Neural crest cell (in vitro differentiated cells): ENCODE data around the gene DUSP6. TPM values are rescaled to one million over a fixed set of nuclear protein-coding genes. Genes with fewer than 3 reads are reported as not detected.

ENCODE experiments used
- DNase-seq: peaks from one replicate; pipeline ENCODE4 v3.0.0; 2021; ENCODE audit warnings: low read depth, mixed read lengths, low spot score
- H3K27ac Mint-ChIP-seq: one replicate; pipeline ENCODE4 v1.8.0; 2021; ENCODE audit warnings: mild to moderate bottlenecking, mixed read lengths; ENCODE audit not compliant: unreplicated experiment
- H3K27me3 Mint-ChIP-seq: 2 replicates; pipeline ENCODE4 v1.8.0; 2021; ENCODE audit warnings: low read depth, mild to moderate bottlenecking, mixed read lengths
- H3K36me3 Mint-ChIP-seq: 2 replicates; pipeline ENCODE4 v1.8.0; 2021; ENCODE audit warnings: low read depth, mild to moderate bottlenecking, mixed read lengths
- H3K4me1 Mint-ChIP-seq: 2 replicates; pipeline ENCODE4 v1.8.0; 2021; ENCODE audit warnings: mixed read lengths
- H3K4me3 Mint-ChIP-seq: one replicate; pipeline ENCODE4 v1.8.0; 2021; ENCODE audit warnings: mild to moderate bottlenecking, mixed read lengths
- H3K9me3 Mint-ChIP-seq: 2 replicates; pipeline ENCODE4 v1.8.0; 2021; ENCODE audit warnings: mixed read lengths
- CTCF ChIP-seq: fragments of 200-600 bp; sonication (generic); conservative IDR thresholded peaks from 2 replicates; pipeline ENCODE4 v1.5.0; 2021; ENCODE audit warnings: antibody characterized with exemption, mild to moderate bottlenecking
- total RNA-seq: library from RNA; stranded (reverse); gene quantifications from 2 replicates; pipeline ENCODE4 v1.2.1, GENCODE V29; 2021

DUSP6 gene
- total RNA-seq, 1 donor from 2014 or later, result 112 TPM

DNA sequence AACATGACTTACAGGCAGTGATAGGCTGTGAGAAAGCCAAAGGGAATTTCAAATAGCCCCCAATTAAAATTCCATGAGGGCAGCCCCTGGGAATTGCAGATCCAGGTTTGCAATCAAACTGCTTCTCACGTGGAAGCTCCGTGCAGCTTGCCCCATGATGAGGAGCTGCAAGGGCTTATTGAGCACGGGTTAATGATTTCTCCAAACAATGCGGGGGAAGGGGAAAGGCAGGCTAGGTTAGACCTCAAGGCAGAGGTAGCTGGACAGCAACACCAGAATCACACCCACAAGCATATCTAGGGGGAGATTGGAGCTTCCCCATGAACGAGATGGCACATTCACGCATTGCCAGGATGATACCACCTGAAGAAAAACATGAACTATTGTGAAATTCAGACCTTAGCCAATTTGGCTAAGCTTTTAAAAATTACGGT, 5.0 kb upstream of the DUSP6 start:
- no peak overlapping the region for H3K27ac Mint-ChIP-seq
- TF ChIP-seq CTCF, result no peak
- H3K36me3 Mint-ChIP-seq, result peaks cover 1% of the 10 kb centered on the region
- DNase-seq, result no peak
- H3K27me3 Mint-ChIP-seq, result peaks cover 3% of the 10 kb centered on the region
- no peaks in the 10 kb centered on the region for H3K9me3 Mint-ChIP-seq
- peak overlapping the region; percentile 6 for H3K4me3 Mint-ChIP-seq
- peaks cover 50% of the 10 kb centered on the region for H3K4me1 Mint-ChIP-seq

GRCh38 chr12:89356069-89356665, 3.9 kb upstream of the DUSP6 start:
- peaks cover 51% of the 10 kb centered on the region for H3K4me1 Mint-ChIP-seq
- peaks cover 4% of the 10 kb centered on the region for H3K27me3 Mint-ChIP-seq
- peak overlapping the region; percentile 95 for H3K4me3 Mint-ChIP-seq
- H3K27ac Mint-ChIP-seq, result peak overlapping the region; percentile 10
- no peaks in the 10 kb centered on the region for H3K9me3 Mint-ChIP-seq
- DNase-seq, result no peak
- peaks cover 5% of the 10 kb centered on the region for H3K36me3 Mint-ChIP-seq
- no peak for TF ChIP-seq CTCF

DNA sequence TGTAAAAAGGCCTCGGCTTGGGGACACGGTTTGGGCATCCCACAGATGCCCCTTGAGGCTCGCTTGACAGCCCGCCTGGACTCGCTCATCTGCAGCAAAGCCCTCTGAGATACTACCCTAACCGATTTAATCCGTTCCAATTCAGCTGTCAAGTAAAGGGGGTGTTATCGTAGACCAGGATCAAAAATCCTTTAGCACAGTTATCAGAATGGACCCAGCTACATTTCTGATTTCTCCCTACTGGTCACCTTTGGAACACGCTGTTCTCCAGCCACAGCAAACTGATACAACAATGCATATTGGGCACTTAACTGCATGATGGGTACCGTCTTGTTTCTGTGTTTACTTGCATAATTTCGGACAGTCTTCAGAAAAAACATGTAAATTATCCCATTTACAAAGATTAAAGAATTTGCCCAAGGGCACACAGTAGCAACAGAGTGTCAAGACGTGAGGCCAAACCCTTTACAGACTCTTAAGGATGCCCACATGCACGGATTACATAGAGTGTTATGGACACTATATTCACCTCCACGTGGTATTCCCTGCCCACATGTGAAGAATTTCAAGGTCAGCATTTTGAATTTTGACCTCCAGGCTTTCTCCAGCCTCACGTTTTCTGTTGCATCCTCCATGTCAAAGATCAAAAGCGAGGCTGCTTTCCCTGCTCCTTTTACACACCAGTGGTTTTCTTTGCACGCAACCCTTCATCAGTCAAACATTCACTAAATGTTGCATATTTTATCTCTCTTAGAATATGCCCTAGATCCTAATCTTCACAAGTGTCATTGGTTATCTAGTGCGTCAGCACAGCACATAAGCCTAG, 3.2 kb upstream of the DUSP6 start:
- Mint-ChIP-seq H3K27me3 (peaks cover 4% of the 10 kb centered on the region), H3K4me1 (peaks cover 51% of the 10 kb centered on the region)
- TF ChIP-seq CTCF, result peak; percentile 57

GRCh38 chr12:89354612-89355067, 2.3 kb upstream of the DUSP6 start:
- no peak for DNase-seq
- no peak for TF ChIP-seq CTCF
- H3K4me3 Mint-ChIP-seq, result peak overlapping the region; percentile 95

More for the DNA sequence above, 3.2 kb upstream of the DUSP6 start:
- Mint-ChIP-seq H3K36me3 (peaks cover 10% of the 10 kb centered on the region), H3K9me3 (no peaks in the 10 kb centered on the region), H3K27ac (peak overlapping the region; percentile 96), H3K4me3 (peak overlapping the region; percentile 95)
- DNase-seq, result no peak

DNA sequence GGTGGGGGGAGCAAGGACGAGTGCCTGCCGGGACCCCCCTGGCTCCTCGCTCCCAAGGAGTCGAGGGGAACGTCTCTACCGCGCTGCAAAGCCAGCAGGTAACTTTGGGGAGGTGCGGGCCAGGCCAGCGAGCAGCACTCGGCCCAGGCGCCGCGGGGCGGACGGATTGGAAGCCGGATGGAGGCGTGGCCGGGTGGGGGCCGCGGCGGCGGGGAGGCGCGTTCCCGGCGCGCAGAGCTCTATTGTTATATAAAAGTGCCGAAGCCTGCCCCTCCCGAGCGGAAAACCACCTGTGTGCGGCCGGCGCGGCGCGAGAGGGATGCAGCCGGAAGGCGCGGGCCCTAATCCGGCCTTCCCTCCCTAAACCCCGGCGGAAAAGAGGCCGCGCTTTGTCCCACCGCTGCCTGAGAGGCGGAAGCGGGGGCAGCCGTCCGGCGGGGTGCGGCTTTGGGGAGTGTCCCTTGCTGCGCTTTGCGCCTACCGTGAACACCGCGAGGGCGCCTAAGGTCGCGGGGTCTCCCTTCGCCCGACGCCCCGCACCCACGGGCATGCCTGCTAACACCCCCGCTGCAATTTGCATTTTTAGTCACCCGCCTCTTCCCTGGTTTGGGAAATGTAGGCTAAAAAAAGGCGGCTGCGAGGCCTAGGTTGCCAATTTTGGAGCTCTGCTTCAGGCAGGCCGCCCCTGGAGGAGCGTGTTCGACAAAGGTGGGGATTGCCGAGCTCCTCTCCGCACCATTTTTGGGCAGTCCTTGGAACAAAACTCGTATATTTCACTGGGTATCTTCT, 1.7 kb upstream of the DUSP6 start:
- peak overlapping the region; percentile 96 for H3K27ac Mint-ChIP-seq
- peak overlapping the region; percentile 95 for H3K4me3 Mint-ChIP-seq
- H3K36me3 Mint-ChIP-seq, result peaks cover 19% of the 10 kb centered on the region
- H3K4me1 Mint-ChIP-seq, result peaks cover 50% of the 10 kb centered on the region
- peak; percentile 53 for DNase-seq
- H3K27me3 Mint-ChIP-seq, result peaks cover 4% of the 10 kb centered on the region
- no peaks in the 10 kb centered on the region for H3K9me3 Mint-ChIP-seq
- TF ChIP-seq CTCF, result no peak

More at GRCh38 chr12:89354612-89355067, 2.3 kb upstream of the DUSP6 start:
- H3K27ac Mint-ChIP-seq, result peak overlapping the region; percentile 96
- H3K27me3 Mint-ChIP-seq, result peaks cover 4% of the 10 kb centered on the region
- H3K4me1 Mint-ChIP-seq, result peaks cover 50% of the 10 kb centered on the region
- H3K36me3 Mint-ChIP-seq, result peaks cover 16% of the 10 kb centered on the region
- no peaks in the 10 kb centered on the region for H3K9me3 Mint-ChIP-seq
